A549 (cell line): ENCODE results near the gene PKIG. TPM values are rescaled to one million over a fixed set of nuclear protein-coding genes. Genes with fewer than 3 reads are reported as not detected.
"Not testable (repeated sequence)": the region's sequence is repeated elsewhere in the genome, so short reads cannot be mapped to it uniquely, and the experiment has no call there.

Experiments
- ATAC-seq, 2 experiments: fragments of 200-7000 bp in 1 of 2; fragments of >200 bp in 1 of 2; cut with Nextera tagmentation in 1 of 2; cut with Tn5 transposase in 1 of 2; 3 replicates each; pipeline versions ENCODE4 v1.8.0 to v1.9.1; 2018 to 2020; ENCODE audit warnings: mild to moderate bottlenecking in 1 of 2, moderate library complexity in 1 of 2
- CTCF ChIA-PET: fragments of 300-600 bp; sonication (Branson Sonifier 250); formaldehyde crosslinking; extraction: SDS; loops from one replicate; lab custom pipeline; 2021; ENCODE audit warnings: antibody characterized with exemption, inconsistent platforms; lab: Yijun Ruan, JAX
- POLR2A ChIA-PET: fragments of 350-600 bp; formaldehyde crosslinking; extraction: SDS; loops from one replicate; lab custom pipeline; 2021; ENCODE audit warnings: antibody characterized with exemption, inconsistent platforms; lab: Yijun Ruan, JAX
- DNase-seq, 2 experiments: peaks; one replicate each; pipeline versions ENCODE4 v3.0.0 to v3.0.0-alpha.2; 2011 to 2016; ENCODE audit warnings: low read depth in 1 of 2, low spot score in 1 of 2
- FAIRE-seq: peaks from 2 replicates; lab custom pipeline; 2011; peaks lifted over from hg19 to GRCh38; lab: Jason Lieb, UNC
- H3K27ac ChIP-seq, 2 experiments: fragments of >200 bp; sonication (Bioruptor Twin); formaldehyde crosslinking; 3 replicates each; pipeline ENCODE4 v1.5.1; 2016 to 2017
- H3K4me1 ChIP-seq: fragments of >200 bp; sonication (Bioruptor Twin); formaldehyde crosslinking; 3 replicates; pipeline ENCODE4 v1.6.1; 2016
- H3K4me2 ChIP-seq: fragments of >200 bp; sonication (Bioruptor Twin); formaldehyde crosslinking; 3 replicates; pipeline ENCODE4 v1.6.1; 2016
- H3K4me3 ChIP-seq: fragments of >200 bp; sonication (Bioruptor Twin); formaldehyde crosslinking; 3 replicates; pipeline ENCODE4 v1.5.1; 2016
- H3K9me3 ChIP-seq: fragments of >200 bp; sonication (Bioruptor Twin); formaldehyde crosslinking; 3 replicates; pipeline ENCODE4 v1.6.1; 2016
- CEBPB ChIP-seq, 2 experiments: fragments of >200 bp in 1 of 2; sonication (Bioruptor Twin) in 1 of 2; formaldehyde crosslinking in 1 of 2; IDR thresholded peaks; 2 replicates each; pipeline ENCODE4 v1.6.1; 2012 to 2016
- CHD2 ChIP-seq: fragments of 150-350 bp; IDR thresholded peaks from 2 replicates; pipeline ENCODE4 v1.6.1; 2014; ENCODE audit warnings: low read length; ENCODE audit not compliant: partially characterized antibody
- CHD4 ChIP-seq: fragments of 200-600 bp; sonication (generic); IDR thresholded peaks from 2 replicates; pipeline ENCODE4 v1.6.1; 2016; ENCODE audit warnings: antibody characterized with exemption, mild to moderate bottlenecking, borderline replicate concordance
- E2F6 ChIP-seq: IDR thresholded peaks from 2 replicates; pipeline ENCODE4 v1.6.1; 2012; ENCODE audit warnings: low read depth, borderline replicate concordance
- EHF ChIP-seq: fragments of 250-450 bp; sonication (Bioruptor Pico); IDR thresholded peaks from 2 replicates; pipeline ENCODE4 v1.5.0; 2020; ENCODE audit warnings: mild to moderate bottlenecking
- EHMT2 ChIP-seq: fragments of 200-600 bp; sonication (generic); IDR thresholded peaks from 2 replicates; pipeline ENCODE4 v1.6.1; 2016; ENCODE audit warnings: antibody characterized with exemption, low read depth, mild to moderate bottlenecking, moderate library complexity
- EP300 ChIP-seq, 2 experiments: fragments of >200 bp; sonication (Bioruptor Twin); formaldehyde crosslinking; IDR thresholded peaks; 2 replicates in 1 of 2; 3 replicates in 1 of 2; pipeline ENCODE4 v1.6.1; 2016 to 2017
- ESRRA ChIP-seq: fragments of 150-350 bp; IDR thresholded peaks from 2 replicates; pipeline ENCODE4 v1.6.1; 2014; ENCODE audit warnings: mild to moderate bottlenecking, low read length, borderline replicate concordance
- FOSB ChIP-seq: fragments of 250-450 bp; sonication (Bioruptor Pico); IDR thresholded peaks from 2 replicates; pipeline ENCODE4 v1.5.0; 2020; ENCODE audit warnings: mild to moderate bottlenecking, moderate library complexity
- FOSL2 ChIP-seq, 2 experiments: fragments of 450-650 bp in 1 of 2; fragments of >200 bp in 1 of 2; sonication (Bioruptor Twin) in 1 of 2; formaldehyde crosslinking; IDR thresholded peaks; 2 replicates each; pipeline versions ENCODE4 v1.5.0 to v1.6.1; 2016 to 2020; ENCODE audit warnings: mild to moderate bottlenecking in 1 of 2, moderate library complexity in 1 of 2
- HES2 ChIP-seq: fragments of >200 bp; sonication (Bioruptor Twin); formaldehyde crosslinking; IDR thresholded peaks from 2 replicates; pipeline ENCODE4 v1.6.1; 2016
- HEYL ChIP-seq: fragments of 250-450 bp; sonication (Bioruptor Pico); IDR thresholded peaks from 2 replicates; pipeline ENCODE4 v1.8.0; 2021; ENCODE audit warnings: mild to moderate bottlenecking, moderate library complexity
- MYC ChIP-seq: IDR thresholded peaks from 2 replicates; pipeline ENCODE4 v1.6.1; 2012; ENCODE audit warnings: mild to moderate bottlenecking, inconsistent platforms, low read length, improper control_type of control experiment, borderline replicate concordance
- PHF8 ChIP-seq: fragments of 200-600 bp; sonication (generic); IDR thresholded peaks from 2 replicates; pipeline ENCODE4 v1.6.1; 2016; ENCODE audit warnings: low read depth, mild to moderate bottlenecking, antibody characterized with exemption, moderate library complexity, borderline replicate concordance
- POLR2A ChIP-seq: IDR thresholded peaks from 2 replicates; pipeline ENCODE4 v1.6.1; 2012; ENCODE audit warnings: mild to moderate bottlenecking, low read length
- POLR2AphosphoS2 ChIP-seq: conservative IDR thresholded peaks from 2 replicates; pipeline ENCODE4 v1.6.1; 2012; ENCODE audit warnings: low read length, improper control_type of control experiment, inconsistent platforms
- RAD21 ChIP-seq, 2 experiments: fragments of >200 bp in 1 of 2; sonication (Bioruptor Twin) in 1 of 2; formaldehyde crosslinking in 1 of 2; IDR thresholded peaks in 1 of 2; conservative IDR thresholded peaks in 1 of 2; 2 replicates in 1 of 2; 3 replicates in 1 of 2; pipeline ENCODE4 v1.6.1; 2012 to 2018; ENCODE audit warnings: inconsistent platforms in 1 of 2
- RARB ChIP-seq: fragments of 250-450 bp; sonication (Bioruptor Pico); IDR thresholded peaks from 2 replicates; pipeline ENCODE4 v1.8.0; 2021; ENCODE audit warnings: mild to moderate bottlenecking, moderate library complexity
- RCOR1 ChIP-seq: fragments of 150-350 bp; IDR thresholded peaks from 2 replicates; pipeline ENCODE4 v1.6.1; 2014; ENCODE audit warnings: antibody characterized with exemption, low read length, low read depth
- REST ChIP-seq: fragments of 200-600 bp; sonication (generic); IDR thresholded peaks from 2 replicates; pipeline ENCODE4 v1.6.1; 2016; ENCODE audit warnings: antibody characterized with exemption, mild to moderate bottlenecking, moderate library complexity
- SREBF2 ChIP-seq: fragments of 450-650 bp; IDR thresholded peaks from 2 replicates; pipeline ENCODE4 v1.6.1; 2014; ENCODE audit warnings: mild to moderate bottlenecking, moderate library complexity
- TFCP2L1 ChIP-seq: fragments of 250-450 bp; sonication (Bioruptor Pico); IDR thresholded peaks from 2 replicates; pipeline ENCODE4 v1.5.0; 2021; ENCODE audit warnings: mild to moderate bottlenecking
- TP53 ChIP-seq: fragments of 250-450 bp; sonication (Bioruptor Pico); IDR thresholded peaks from 2 replicates; pipeline ENCODE4 v1.5.0; 2021; ENCODE audit warnings: mild to moderate bottlenecking, moderate library complexity
- ZFP36 ChIP-seq: fragments of 450-650 bp; IDR thresholded peaks from 2 replicates; pipeline ENCODE4 v1.6.1; 2014; ENCODE audit warnings: borderline replicate concordance; ENCODE audit not compliant: partially characterized antibody
- ZNF302 ChIP-seq: fragments of 250-450 bp; sonication (Bioruptor Pico); IDR thresholded peaks from 2 replicates; pipeline ENCODE4 v1.9.0; 2021; ENCODE audit warnings: inconsistent platforms, mild to moderate bottlenecking, moderate library complexity
- WGBS: methylation state at CpG from one replicate; pipeline ENCODE4 v1.1.6; 2017; ENCODE audit errors: missing lambda C conversion rate; 5-methylcytosine and 5-hydroxymethylcytosine counted together
- polyA plus RNA-seq, 4 experiments: library from polyadenylated mRNA; depleted of rRNA in 3 of 4; stranded (reverse); fragments of >200 nt; fragmentation: RNase III in 1 of 4; extraction: RNeasy Plus Mini Kit Qiagen cat#74134 plus additional on column Dnase treatment in 1 of 4; gene quantifications; 2 replicates in 3 of 4; 3 replicates in 1 of 4; pipeline ENCODE4 v1.2.3, GENCODE V29; 2011 to 2017
- TF ChIP-seq, protein P1 (sequence below): fragments of 250-450 bp; sonication (Bioruptor Pico); IDR thresholded peaks from 2 replicates; pipeline ENCODE4 v1.5.0; 2020; ENCODE audit warnings: low read depth, mild to moderate bottlenecking, moderate library complexity
- TF ChIP-seq, protein P2 (sequence below): IDR thresholded peaks from 2 replicates; pipeline ENCODE4 v1.6.1; 2012
- TF ChIP-seq, protein P3 (sequence below): IDR thresholded peaks from 2 replicates; pipeline ENCODE4 v1.6.1; 2012

Gene PKIG
- polyA plus RNA-seq, 2 of the 4 experiments (the other 2 are of a cell fraction) = 24.0 to 31.1 TPM

DNA sequence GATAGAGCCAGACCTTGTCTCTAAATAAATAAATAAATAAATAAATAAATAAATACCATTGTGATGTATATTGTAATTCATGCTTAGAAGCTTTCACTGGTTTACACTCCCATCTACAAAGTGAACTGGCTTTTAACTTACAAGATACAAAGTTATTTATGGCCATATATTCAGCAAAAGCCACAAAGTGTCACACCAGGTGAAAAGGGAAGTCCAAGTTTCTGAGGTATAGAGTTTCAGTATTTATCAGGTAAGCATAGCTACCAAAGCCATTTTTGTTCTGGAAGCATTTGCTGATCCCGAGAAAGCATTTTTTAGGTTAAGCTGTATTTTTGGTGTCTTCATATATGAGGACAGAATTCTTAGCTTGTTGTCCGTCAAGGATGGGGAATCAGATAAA lies 22.1 kb upstream of the PKIG start:
- TF ChIP-seq RCOR1 (no peak), ESRRA (no peak), REST (no peak), EHF (CRISPR knock-in tag) (no peak), CHD4 (no peak), POLR2A (no peak), SREBF2 (no peak), CEBPB (IDR thresholded peaks at IDR 0.05) (no peak), FOSB (no peak), EHMT2 (no peak), MYC (no peak), RARB (CRISPR knock-in tag) (no peak)
- no peak for FAIRE-seq
- no peak for DNase-seq
- WGBS = 91% methylated on average over 2 of the region's 2 CpGs
- Histone ChIP-seq H3K4me2 (no peak overlapping the region), H3K9me3 (no peaks in the 10 kb centered on the region), H3K4me1 (no peaks in the 10 kb centered on the region), H3K27ac (no peak overlapping the region), H3K4me3 (no peak overlapping the region)
- ATAC-seq = no peak
- ChIA-PET CTCF (interaction anchor here (1.5 to 1.8 kb wide), 2 partner anchors 28 to 50 kb away, joined by 3 to 4 read pairs; no protein-coding TSS in a partner anchor), POLR2A (interaction anchor here (0.8 kb wide), 1 partner anchor 42 kb away, joined by 4 read pairs; no protein-coding TSS in a partner anchor)

DNA sequence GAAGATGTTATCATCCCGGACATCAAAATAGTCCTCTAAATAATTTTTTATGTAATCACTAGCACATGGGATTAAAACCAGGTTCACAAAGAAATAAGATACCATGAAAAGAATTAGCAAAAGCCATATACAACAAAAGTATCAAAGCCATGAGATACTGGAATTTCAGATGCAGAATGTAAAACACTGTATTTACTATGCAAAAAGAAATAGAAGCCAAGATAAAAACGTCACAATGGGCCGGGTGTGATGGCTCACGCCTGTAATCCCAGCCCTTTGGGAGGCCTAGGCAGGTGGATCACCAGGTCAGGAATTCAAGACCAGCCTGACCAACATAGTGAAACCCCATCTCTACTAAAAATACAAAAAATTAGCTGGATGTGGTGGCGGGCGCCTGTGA lies 21.6 kb upstream of the PKIG start:
- H3K4me2 ChIP-seq, ATAC-seq, H3K4me1 ChIP-seq, H3K27ac ChIP-seq, DNase-seq, H3K9me3 ChIP-seq, POLR2A ChIA-PET, H3K4me3 ChIP-seq, FAIRE-seq: not testable (repeated sequence)
- 85% methylated on average over 6 of the region's 6 CpGs for WGBS
- CTCF ChIA-PET = interaction anchor here (1.5 to 1.8 kb wide), 2 partner anchors 28 to 50 kb away, joined by 3 to 4 read pairs; no protein-coding TSS in a partner anchor

DNA sequence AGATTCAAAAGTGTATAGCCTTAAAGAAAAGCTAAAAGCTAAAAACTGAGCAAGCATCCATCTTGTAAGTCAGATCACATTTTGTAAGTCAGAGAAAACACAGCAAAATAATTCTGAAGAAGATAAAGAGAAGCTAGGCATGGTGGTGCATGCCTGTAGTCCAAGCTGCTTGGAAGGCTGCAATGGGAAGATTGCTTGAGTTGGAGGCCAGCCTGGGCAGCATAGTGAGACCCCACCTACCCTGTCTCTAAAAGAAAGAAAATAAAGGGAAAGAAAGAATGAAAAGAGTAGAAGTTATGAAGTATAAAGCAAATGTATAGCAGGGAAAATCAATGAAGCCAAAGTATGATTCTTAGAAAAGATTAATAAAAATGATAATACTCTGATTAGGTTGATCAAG lies 20.5 kb upstream of the PKIG start:
- Histone ChIP-seq H3K4me2 (no peak overlapping the region), H3K9me3 (no peaks in the 10 kb centered on the region), H3K4me1 (no peaks in the 10 kb centered on the region), H3K4me3 (no peak overlapping the region), H3K27ac (no peak overlapping the region)
- ChIA-PET POLR2A (no interaction called here), CTCF (interaction anchor here (1.1 to 1.8 kb wide), 2 partner anchors 12 to 49 kb away, joined by 3 to 4 read pairs; no protein-coding TSS in a partner anchor)
- TF ChIP-seq FOSL2 (IDR thresholded peaks at IDR 0.05) (no peak), FOSL2 (CRISPR knock-in tag; IDR thresholded peaks at IDR 0.05) (no peak), POLR2AphosphoS2 (no peak), POLR2A (no peak), CEBPB (IDR thresholded peaks at IDR 0.05) (no peak), HES2 (no peak), EP300 (IDR thresholded peaks at IDR 0.05) (no peak), SREBF2 (no peak), CHD2 (no peak), ZNF302 (CRISPR knock-in tag) (no peak), HEYL (CRISPR knock-in tag) (no peak), RAD21 (conservative IDR thresholded peaks at IDR 0.05 in 1 of 2, IDR thresholded peaks at IDR 0.05 in 1 of 2) (no peak), ZFP36 (no peak), E2F6 (no peak), PHF8 (no peak), RCOR1 (no peak), TP53 (CRISPR knock-in tag) (no peak), TFCP2L1 (no peak)
- TF ChIP-seq, protein P1, sequence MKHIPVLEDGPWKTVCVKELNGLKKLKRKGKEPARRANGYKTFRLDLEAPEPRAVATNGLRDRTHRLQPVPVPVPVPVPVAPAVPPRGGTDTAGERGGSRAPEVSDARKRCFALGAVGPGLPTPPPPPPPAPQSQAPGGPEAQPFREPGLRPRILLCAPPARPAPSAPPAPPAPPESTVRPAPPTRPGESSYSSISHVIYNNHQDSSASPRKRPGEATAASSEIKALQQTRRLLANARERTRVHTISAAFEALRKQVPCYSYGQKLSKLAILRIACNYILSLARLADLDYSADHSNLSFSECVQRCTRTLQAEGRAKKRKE (CRISPR knock-in tag) = no peak
- TF ChIP-seq, protein P2, sequence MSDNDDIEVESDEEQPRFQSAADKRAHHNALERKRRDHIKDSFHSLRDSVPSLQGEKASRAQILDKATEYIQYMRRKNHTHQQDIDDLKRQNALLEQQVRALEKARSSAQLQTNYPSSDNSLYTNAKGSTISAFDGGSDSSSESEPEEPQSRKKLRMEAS = no peak
- TF ChIP-seq, protein P3, sequence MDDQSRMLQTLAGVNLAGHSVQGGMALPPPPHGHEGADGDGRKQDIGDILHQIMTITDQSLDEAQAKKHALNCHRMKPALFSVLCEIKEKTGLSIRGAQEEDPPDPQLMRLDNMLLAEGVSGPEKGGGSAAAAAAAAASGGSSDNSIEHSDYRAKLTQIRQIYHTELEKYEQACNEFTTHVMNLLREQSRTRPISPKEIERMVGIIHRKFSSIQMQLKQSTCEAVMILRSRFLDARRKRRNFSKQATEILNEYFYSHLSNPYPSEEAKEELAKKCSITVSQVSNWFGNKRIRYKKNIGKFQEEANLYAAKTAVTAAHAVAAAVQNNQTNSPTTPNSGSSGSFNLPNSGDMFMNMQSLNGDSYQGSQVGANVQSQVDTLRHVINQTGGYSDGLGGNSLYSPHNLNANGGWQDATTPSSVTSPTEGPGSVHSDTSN = no peak
- DNase-seq (no peak), FAIRE-seq (no peak), ATAC-seq (no peak)
